Measurements from ENCODE around the gene ASXL2. TPM values are rescaled to one million over a fixed set of nuclear protein-coding genes. Genes with fewer than 3 reads are reported as not detected.

Gene ASXL2
- total and polyA plus RNA-seq, 2 of the 13 experiments (the other 11 are each of a cell fraction or from before 2014, with no cell fraction given) = 12.1 to 19.2 TPM

DNA sequence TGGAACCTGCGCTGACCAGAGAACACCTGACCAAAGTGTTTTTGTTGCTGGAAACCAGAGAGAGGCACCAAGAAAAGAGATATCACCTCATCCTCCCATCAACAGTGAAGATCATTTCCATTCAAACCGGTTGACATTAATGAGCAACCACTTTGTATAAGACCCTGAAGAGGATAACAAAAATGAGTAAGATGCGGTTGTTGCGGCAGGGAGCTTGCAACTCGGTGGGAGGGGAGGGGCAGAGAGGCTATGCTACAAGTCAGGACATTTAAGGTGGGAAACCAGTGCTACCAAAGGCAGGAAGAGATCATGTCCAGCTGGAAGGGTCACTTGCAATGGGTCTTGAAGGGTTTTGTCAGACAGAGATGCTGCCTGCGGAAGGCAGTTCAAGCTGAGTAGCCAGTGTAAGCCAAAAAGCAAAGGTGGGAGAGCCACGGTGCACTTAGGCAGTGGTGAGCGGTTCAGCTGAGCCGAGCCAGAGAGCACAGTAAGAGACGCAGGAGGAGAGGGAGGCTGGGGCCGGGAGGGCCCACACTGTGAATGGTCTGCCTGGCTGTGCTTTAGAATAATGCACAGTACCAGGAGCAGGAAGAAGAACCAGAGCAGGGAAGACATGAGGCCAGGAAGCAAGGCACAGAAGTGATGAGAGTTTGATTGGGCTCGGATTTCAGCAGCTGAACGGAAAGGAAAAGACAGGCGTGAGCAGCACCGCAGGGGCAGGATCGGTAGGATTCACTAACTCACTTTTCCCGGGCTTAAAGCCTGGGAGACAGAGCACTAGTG lies 180.5 kb downstream of the ASXL2 start (continued):
- TF ChIP-seq KLF9 (CRISPR knock-in tag; IDR thresholded peaks at IDR 0.05; ENCODE audit: low read depth) = no peak
- TF ChIP-seq, protein P1, sequence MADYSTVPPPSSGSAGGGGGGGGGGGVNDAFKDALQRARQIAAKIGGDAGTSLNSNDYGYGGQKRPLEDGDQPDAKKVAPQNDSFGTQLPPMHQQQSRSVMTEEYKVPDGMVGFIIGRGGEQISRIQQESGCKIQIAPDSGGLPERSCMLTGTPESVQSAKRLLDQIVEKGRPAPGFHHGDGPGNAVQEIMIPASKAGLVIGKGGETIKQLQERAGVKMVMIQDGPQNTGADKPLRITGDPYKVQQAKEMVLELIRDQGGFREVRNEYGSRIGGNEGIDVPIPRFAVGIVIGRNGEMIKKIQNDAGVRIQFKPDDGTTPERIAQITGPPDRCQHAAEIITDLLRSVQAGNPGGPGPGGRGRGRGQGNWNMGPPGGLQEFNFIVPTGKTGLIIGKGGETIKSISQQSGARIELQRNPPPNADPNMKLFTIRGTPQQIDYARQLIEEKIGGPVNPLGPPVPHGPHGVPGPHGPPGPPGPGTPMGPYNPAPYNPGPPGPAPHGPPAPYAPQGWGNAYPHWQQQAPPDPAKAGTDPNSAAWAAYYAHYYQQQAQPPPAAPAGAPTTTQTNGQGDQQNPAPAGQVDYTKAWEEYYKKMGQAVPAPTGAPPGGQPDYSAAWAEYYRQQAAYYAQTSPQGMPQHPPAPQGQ (CRISPR knock-in tag; IDR thresholded peaks at IDR 0.05; ENCODE audit: borderline replicate concordance) = no peak
- no peak for TF ChIP-seq KLF12 (CRISPR knock-in tag; IDR thresholded peaks at IDR 0.05; ENCODE audit: borderline replicate concordance)
- TF ChIP-seq ZNF550 (CRISPR knock-in tag; IDR thresholded peaks at IDR 0.05; ENCODE audit: borderline replicate concordance) = 0 out of 2 replicates have a peak, but pooled peaks have one; percentile 40
- no peak for TF ChIP-seq ZSCAN21 (CRISPR knock-in tag; IDR thresholded peaks at IDR 0.05; ENCODE audit: borderline replicate concordance)
- no peak for TF ChIP-seq GABPA (IDR thresholded peaks at IDR 0.05; ENCODE audit: low read depth, low read length)
- TF ChIP-seq GABPA (CRISPR knock-in tag; IDR thresholded peaks at IDR 0.05; ENCODE audit: low read depth) = no peak
- no peak for TF ChIP-seq ARNT (IDR thresholded peaks at IDR 0.05)
- no peak for TF ChIP-seq CREM (IDR thresholded peaks at IDR 0.05)
- no peak for TF ChIP-seq CREM (CRISPR knock-in tag; IDR thresholded peaks at IDR 0.05)
- no peak for TF ChIP-seq NFATC3 (CRISPR knock-in tag; IDR thresholded peaks at IDR 0.05)
- TF ChIP-seq SP1 (IDR thresholded peaks at IDR 0.05) = no peak
- TF ChIP-seq SP1 (CRISPR knock-in tag; IDR thresholded peaks at IDR 0.05) = no peak
- TF ChIP-seq FOXM1 (CRISPR knock-in tag; IDR thresholded peaks at IDR 0.05) = no peak
- TF ChIP-seq, protein P2, sequence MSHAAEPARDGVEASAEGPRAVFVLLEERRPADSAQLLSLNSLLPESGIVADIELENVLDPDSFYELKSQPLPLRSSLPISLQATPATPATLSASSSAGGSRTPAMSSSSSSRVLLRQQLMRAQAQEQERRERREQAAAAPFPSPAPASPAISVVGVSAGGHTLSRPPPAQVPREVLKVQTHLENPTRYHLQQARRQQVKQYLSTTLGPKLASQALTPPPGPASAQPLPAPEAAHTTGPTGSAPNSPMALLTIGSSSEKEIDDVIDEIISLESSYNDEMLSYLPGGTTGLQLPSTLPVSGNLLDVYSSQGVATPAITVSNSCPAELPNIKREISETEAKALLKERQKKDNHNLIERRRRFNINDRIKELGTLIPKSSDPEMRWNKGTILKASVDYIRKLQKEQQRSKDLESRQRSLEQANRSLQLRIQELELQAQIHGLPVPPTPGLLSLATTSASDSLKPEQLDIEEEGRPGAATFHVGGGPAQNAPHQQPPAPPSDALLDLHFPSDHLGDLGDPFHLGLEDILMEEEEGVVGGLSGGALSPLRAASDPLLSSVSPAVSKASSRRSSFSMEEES (CRISPR knock-in tag; IDR thresholded peaks at IDR 0.05) = no peak
- TF ChIP-seq SIX4 (CRISPR knock-in tag; IDR thresholded peaks at IDR 0.05) = no peak
- TF ChIP-seq, protein P3, sequence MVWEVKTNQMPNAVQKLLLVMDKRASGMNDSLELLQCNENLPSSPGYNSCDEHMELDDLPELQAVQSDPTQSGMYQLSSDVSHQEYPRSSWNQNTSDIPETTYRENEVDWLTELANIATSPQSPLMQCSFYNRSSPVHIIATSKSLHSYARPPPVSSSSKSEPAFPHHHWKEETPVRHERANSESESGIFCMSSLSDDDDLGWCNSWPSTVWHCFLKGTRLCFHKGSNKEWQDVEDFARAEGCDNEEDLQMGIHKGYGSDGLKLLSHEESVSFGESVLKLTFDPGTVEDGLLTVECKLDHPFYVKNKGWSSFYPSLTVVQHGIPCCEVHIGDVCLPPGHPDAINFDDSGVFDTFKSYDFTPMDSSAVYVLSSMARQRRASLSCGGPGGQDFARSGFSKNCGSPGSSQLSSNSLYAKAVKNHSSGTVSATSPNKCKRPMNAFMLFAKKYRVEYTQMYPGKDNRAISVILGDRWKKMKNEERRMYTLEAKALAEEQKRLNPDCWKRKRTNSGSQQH (CRISPR knock-in tag; IDR thresholded peaks at IDR 0.05; ENCODE audit: low read depth) = no peak
- TF ChIP-seq ZNF672 (CRISPR knock-in tag; IDR thresholded peaks at IDR 0.05) = no peak
- TF ChIP-seq, protein P4, sequence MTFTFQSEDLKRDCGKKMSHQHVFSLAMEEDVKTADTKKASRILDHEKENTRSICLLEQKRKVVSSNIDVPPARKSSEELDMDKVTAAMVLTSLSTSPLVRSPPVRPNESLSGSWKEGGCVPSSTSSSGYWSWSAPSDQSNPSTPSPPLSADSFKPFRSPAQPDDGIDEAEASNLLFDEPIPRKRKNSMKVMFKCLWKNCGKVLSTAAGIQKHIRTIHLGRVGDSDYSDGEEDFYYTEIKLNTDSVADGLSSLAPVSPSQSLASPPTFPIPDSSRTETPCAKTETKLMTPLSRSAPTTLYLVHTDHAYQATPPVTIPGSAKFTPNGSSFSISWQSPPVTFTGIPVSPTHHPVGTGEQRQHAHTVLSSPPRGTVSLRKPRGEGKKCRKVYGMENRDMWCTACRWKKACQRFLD (CRISPR knock-in tag; IDR thresholded peaks at IDR 0.05; ENCODE audit: borderline replicate concordance) = no peak
- TF ChIP-seq NFE2L1 (CRISPR knock-in tag; IDR thresholded peaks at IDR 0.05; ENCODE audit: borderline replicate concordance) = no peak
- no peak for TF ChIP-seq CAMTA2 (CRISPR knock-in tag; IDR thresholded peaks at IDR 0.05; ENCODE audit: borderline replicate concordance)
- TF ChIP-seq ZNF713 (CRISPR knock-in tag; IDR thresholded peaks at IDR 0.05) = no peak
- TF ChIP-seq MAZ (IDR thresholded peaks at IDR 0.05; ENCODE audit: borderline replicate concordance, low read depth, low read length) = no peak
- no peak for TF ChIP-seq MAZ (CRISPR knock-in tag; IDR thresholded peaks at IDR 0.05; ENCODE audit: low read depth)
- TF ChIP-seq ZNF614 (CRISPR knock-in tag; IDR thresholded peaks at IDR 0.05; ENCODE audit: borderline replicate concordance) = no peak
- TF ChIP-seq ZNF33B (CRISPR knock-in tag; IDR thresholded peaks at IDR 0.05) = no peak
- TF ChIP-seq ZNF772 (CRISPR knock-in tag; IDR thresholded peaks at IDR 0.05) = no peak
